HG02623 (cell line): ENCODE results near the gene ALDH7A1.
A peak's percentile ranks its signal among the peaks of the same experiment; 100 is the strongest.
"Not testable (repeated sequence)": the region's sequence is repeated elsewhere in the genome, so short reads cannot be mapped to it uniquely, and the experiment has no call there.

Experiments used
- ATAC-seq: cut with Tn5 transposase; IDR thresholded peaks from one replicate; pipeline ENCODE4 v1.9.1; 2021; ENCODE audit warnings: moderate library complexity; ENCODE audit not compliant: unreplicated experiment

ALDH7A1 gene

GRCh38 chr5:126594748-126595485 is at the start of gene ALDH7A1:
ALDH7A1 (minus strand) TSS chr5:126595219; CDS start chr5:126595198, 21 bp downstream.
- peak; percentile 80 for ATAC-seq

GRCh38 chr5:126641387-126641786 is 46.4 kb upstream of the ALDH7A1 start:
- ATAC-seq, result peak; percentile 47

- peak; percentile 13 for ATAC-seq
Observed at GRCh38 chr5:126640866-126641265, 45.8 kb upstream of the ALDH7A1 start.

- no peak for ATAC-seq
Observed at GRCh38 chr5:126636956-126637355, 41.9 kb upstream of the ALDH7A1 start.

- no peak for ATAC-seq
Observed at GRCh38 chr5:126635585-126635984, 40.6 kb upstream of the ALDH7A1 start.

GRCh38 chr5:126633552-126633951 is 38.5 kb upstream of the ALDH7A1 start:
- no peak for ATAC-seq

GRCh38 chr5:126631920-126632319 is 36.9 kb upstream of the ALDH7A1 start:
- no peak for ATAC-seq

GRCh38 chr5:126628102-126628501 is 33.1 kb upstream of the ALDH7A1 start:
- ATAC-seq, result no peak

GRCh38 chr5:126624534-126624933 is 29.5 kb upstream of the ALDH7A1 start:
- no peak for ATAC-seq

GRCh38 chr5:126619781-126620180 is 24.8 kb upstream of the ALDH7A1 start:
- ATAC-seq, result no peak

- ATAC-seq, result not testable (repeated sequence)
Observed at GRCh38 chr5:126617603-126618002, 22.6 kb upstream of the ALDH7A1 start.

GRCh38 chr5:126615286-126615685 is 20.3 kb upstream of the ALDH7A1 start:
- ATAC-seq, result peak; percentile 96

- no peak for ATAC-seq
Observed at GRCh38 chr5:126613941-126614592, 19.0 kb upstream of the ALDH7A1 start.

- ATAC-seq, result no peak
Observed at GRCh38 chr5:126610616-126611015, 15.6 kb upstream of the ALDH7A1 start.

GRCh38 chr5:126610160-126610559 is 15.1 kb upstream of the ALDH7A1 start:
- ATAC-seq, result no peak

GRCh38 chr5:126605525-126605924 is 10.5 kb upstream of the ALDH7A1 start:
- ATAC-seq, result no peak

GRCh38 chr5:126603402-126603991 is 8.5 kb upstream of the ALDH7A1 start:
- no peak for ATAC-seq

GRCh38 chr5:126600631-126601511 is 5.9 kb upstream of the ALDH7A1 start, which contains the start of gene PHAX:
PHAX (plus strand) TSS chr5:126600947; CDS start chr5:126600963, 16 bp downstream.
- peak; percentile 96 for ATAC-seq

- not testable (repeated sequence) for ATAC-seq
Observed at GRCh38 chr5:126599971-126600630, 5.1 kb upstream of the ALDH7A1 start.

GRCh38 chr5:126599499-126599898 is 4.5 kb upstream of the ALDH7A1 start:
- ATAC-seq, result no peak
